Activated CD4-positive, alpha-beta T cell treated with anti-CD3 and anti-CD28 coated beads, Interleukin-2, amount 50 U/mL, for 48 hours (primary cell): Measurements from ENCODE around the gene KTN1.

Source experiments
- DNase-seq, 2 experiments: peaks; one replicate each; pipeline ENCODE4 v3.0.0-alpha.2; 2020

Gene KTN1

DNA sequence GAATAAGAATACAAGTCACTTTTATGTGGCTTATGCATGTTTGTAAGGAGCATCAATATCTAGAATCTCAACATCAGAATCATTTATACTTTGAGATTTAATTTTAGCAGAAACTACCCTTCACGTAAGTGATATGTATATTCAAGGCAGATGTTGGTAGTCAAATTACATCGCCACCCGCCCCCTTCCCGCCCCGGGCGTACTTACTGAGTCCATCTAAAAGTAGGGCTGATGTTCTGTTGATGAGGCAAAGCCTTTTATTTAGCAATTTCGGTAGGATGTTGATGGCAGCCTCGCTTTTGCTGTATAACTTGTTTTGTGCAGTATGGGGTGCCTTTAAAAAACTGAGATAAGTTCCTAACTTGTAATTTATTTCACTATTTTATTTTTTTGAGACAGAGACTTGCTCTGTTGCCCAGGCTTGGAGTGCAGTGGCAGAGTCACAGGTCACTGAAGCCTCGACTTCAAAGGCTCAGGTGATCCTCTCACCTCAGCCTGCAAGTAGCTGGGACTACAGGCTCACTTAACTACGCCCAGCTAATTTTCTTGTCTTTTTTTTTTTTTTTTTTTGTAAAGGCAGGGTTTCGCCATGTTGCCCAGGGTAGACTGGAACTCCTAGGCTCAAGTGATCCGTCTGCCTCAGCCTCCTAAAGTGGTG is 30.8 kb downstream of the KTN1 start:
- no peak for DNase-seq

DNA sequence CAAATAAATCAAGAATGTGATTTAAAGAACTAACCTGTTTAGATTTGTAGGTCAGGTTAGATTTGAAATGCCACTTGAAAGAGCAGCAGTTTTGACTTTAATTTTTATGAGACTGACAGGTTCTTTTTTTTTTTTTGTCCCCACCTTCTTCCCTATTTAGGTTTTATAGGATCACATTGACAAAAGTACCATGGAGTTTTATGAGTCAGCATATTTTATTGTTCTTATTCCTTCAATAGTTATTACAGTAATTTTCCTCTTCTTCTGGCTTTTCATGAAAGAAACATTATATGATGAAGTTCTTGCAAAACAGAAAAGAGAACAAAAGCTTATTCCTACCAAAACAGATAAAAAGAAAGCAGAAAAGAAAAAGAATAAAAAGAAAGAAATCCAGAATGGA is 31.9 kb downstream of the KTN1 start:
- no peak for DNase-seq

DNA sequence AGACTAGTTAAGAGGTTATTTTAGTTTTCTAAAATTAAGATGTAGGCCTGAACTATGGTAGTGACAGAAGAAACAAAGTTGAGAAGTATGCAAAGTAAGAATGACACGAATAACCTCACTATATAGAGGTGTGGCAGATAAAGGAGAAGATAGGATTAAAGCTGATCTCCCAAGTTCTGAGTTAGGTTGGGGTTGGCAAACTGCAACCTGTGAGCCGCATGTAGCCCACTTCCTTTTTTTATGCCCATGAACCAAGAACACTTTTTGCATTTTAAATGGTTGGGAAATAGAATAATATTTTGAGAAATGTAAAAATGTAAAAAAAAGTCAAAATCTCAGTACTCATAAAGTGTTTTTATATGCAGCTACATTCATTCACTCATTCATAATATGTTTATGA is 34.3 kb downstream of the KTN1 start:
- DNase-seq: no peak

DNA sequence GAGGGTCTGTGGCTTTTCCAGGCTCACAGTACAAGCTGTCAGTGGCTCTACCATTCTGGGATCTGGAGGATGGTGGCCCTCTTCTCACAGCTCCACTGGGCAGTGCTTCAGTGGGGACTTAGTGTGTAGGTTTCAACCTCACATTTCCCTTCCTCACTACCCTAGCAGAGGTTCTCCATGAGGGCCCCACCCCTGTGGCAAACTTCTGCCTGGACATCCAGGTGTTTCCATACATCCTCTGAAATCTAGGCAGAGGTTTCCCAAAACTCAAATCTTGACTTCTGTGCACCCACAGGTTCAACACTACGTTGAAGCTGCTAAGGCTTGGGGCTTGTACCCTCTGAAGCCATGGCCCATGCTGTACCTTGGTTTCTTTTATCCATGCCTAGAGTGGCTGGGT is 40.3 kb downstream of the KTN1 start:
- DNase-seq: no peak

DNA sequence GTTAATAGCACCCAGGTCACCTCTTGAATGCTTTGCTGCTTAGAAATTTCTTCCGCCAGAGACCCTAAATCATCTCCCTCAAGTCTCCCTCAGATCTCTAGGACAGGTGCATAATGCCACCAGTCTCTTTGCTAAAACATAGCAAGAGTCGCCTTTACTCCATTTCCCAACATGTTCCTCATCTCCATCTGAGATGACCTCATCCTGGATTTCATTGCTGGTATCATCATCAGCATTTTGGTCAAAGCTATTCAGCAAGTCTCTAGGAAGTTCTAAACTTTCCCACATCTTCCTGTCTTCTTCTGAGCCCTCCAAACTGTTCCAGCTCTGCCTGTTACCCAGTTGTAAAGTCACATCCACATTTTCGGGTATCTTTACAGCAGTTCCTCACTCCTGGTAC is 41.0 kb downstream of the KTN1 start:
- DNase-seq: no peak

DNA sequence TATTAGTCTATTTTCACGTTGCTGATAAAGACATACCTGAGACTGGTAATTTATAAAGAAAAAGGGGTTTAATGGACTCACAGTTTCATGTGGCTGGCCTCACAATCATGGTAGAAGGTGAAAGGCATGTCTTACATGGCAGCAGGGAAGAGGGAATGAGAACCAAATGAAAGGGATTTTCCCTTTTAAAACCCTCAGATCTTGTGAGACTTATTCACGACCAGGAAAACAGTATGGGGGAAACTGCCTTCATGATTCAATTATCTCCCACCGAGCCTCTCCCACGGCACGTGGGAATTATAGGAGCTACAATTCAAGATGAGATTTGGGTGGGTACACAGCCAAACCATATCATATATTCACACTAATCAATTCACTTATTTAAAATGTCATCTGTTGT is 41.4 kb downstream of the KTN1 start:
- no peak for DNase-seq

DNA sequence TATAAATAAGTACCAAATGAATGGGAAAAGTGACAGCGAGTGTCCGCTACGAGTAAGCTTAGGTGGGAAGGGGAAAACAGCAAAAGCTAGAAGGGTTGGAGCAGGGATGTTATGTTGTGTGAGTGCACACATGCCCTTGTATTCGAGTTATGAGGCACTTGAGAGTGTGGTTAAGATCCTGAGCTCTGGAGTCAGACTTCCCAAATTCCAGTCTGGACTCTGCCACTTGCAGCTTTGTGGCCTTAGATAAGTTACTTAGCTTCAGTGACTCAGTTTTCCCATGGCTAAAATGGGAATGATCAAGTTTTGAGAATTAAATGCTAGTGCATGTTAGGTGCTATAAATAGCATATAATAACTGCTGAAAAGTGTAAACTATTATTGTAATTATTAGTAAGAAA is 44.9 kb downstream of the KTN1 start:
- no peak for DNase-seq

DNA sequence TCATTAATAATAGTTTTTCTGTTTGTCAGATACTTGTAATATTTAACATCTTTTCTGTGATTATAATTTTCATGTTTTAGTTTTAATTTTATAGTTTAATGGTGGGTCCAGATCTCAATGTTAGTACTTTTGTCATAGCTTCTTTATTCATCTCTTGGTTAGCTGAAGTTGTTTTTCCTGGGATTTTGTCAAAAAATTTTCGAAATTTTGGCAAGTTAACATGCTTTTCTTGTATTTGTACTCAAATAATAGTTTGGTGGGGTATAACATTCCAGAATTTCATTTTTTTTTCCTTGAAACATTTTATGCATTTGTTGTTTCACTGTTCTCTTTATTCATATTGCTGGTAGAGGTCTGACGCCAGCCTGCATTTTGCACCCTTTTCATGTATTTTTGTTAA is 45.5 kb downstream of the KTN1 start:
- DNase-seq: no peak

DNA sequence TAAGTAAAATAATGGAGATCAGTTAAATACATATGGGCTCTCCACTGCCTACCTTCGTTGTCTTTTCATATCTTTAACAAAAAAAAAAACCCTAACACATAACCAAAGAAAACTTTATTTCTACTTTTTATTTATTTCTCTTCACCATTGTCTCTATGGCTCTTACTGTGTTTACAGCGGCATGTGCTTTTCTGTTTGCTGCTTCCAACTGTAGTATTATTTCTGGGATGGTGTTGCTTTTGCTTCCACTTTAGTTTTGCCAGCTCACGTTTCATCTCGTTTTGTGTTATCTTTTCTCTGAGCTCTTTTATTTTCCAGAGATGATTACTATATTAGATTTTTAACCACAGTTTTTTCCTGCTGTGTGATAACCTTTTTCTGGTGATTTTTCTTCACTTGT is 46.1 kb downstream of the KTN1 start:
- DNase-seq: no peak

DNA sequence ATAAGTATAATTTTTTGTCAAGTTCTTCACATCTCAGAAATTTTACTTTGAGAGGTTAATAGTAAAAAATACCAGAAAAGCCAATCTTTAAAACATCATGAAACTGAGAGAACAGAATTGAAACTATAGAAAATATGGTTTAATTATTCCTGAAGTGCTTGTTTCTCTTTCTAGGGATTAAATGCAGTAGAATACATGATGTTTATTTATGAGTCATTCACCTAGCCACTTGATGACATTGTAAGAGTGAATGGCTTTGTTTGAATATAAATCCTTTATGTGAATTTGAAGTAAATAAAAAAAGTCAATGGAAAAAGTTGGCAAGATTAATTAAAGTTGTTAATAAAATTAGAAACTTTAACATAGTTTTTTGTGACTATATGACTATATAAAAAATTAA is 48.4 kb downstream of the KTN1 start:
- no peak for DNase-seq

DNA sequence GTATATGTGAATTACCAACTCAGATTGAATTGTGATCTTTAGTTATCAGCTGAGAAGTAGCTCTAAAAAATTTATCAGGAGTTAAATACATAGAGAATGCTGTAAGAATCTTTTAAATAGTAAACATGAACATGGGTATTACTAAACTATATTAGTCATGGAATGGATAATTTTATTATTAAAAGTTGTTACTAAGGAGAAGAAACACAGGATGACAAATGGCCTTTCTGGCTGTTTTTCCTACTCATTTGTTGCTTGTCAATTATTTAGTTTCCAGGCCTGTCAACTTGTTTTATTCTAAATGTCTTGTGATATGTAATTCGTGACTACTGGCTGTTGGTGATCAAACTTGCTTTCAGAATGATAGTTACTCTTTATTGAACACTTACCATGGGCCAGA is 58.7 kb downstream of the KTN1 start:
- DNase-seq: no peak

DNA sequence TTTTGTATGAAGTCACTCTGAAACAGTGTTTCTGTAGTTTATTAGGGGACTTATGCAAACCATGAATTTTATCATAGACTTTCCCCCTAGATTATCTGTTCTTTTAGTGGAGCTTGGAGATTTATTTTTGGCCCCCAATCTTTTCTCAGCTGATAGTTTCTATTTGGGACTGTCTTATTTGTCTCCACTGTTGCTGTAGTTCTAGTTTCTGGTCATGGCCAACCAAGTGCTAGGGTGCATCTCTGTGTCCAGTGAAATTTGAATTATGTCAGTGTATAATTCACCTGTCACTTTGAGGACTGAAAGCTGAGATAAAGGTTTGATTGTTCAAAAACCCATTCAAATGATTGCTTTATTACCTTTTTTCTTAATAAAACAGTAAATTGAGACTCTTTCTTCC is 61.3 kb downstream of the KTN1 start:
- DNase-seq: no peak

DNA sequence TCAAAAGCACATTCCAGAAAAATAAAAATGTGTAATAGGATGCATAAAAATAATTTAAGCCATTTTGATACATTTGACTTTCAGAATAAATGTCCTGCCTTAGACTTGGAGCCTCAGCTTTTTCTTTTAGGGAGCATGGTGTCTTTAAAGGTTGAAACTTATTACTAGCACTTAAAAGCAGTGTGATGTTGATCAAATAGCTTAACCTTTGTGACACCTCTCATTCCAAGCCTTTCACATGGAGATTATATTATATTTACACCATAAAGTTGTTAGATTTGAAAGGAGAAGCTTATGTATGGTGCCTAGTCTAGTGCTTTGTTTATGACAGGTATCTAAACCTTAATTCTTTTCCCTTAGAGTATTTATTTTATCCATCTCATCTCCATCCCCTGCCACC is 61.9 kb downstream of the KTN1 start:
- no peak for DNase-seq

DNA sequence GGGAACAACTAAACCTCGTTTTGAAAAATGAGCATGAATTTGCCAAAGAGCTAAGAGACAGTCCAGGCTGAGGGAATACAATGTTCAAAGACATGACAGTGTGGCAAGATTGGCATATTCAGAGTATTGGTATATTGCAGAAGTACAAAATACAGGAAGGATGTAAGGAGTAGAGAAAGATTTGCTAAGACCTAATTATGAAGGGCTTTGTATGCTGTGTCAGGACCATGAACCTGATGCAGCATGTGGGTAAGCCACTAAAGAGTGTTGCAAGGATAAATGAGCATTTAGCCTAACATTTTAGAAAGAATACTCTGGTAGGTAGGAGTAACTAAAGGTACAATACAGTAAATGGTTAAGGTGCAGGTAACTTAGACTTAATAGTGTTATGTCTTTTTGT is 65.1 kb downstream of the KTN1 start:
- DNase-seq: no peak

DNA sequence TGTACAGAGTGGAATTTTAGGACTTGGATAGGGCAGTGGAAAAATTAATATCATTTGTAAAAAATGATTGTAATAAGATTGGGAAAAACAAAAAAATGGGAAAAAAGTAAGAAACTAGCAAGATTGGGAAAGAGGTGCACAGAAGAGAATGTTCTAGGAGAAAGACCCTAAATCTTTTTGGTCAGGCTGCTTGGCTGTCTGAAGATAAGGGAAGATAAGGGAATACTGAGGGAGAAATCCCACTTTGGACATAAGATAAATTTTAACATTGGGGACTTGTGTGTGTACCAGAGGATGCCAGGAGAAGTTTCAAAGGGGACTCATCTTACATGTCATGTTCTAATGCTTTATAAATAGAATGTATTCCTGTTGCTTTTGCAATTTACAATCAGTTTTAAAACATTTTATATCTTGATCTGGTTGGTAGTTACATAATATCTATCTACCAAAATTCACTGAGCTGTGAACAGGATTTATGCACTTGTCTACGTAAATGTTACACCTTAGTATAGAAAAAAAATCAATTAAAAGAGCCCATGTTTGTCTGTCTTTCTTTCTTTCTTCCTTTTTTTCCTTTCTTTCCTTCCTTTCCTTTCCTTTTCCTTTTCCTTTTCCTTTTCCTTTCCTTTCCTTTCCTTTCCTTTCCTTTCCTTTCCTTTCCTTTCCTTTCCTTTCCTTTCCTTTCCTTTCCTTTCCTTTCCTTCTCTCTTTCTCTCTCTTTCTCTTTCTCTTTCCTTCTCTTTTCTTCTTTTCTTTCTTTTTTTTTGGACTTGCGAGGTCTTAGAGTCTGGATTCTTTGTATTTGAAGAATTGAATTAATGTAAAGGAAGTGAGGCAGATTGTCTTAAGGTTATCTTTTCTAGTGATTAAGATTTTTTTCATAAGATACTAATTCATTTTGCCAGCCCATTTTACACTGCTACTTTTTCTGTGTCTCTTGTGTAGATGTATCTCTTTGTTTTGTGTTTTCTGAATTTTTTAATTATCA is 66.1 kb downstream of the KTN1 start:
- DNase-seq: no peak

DNA sequence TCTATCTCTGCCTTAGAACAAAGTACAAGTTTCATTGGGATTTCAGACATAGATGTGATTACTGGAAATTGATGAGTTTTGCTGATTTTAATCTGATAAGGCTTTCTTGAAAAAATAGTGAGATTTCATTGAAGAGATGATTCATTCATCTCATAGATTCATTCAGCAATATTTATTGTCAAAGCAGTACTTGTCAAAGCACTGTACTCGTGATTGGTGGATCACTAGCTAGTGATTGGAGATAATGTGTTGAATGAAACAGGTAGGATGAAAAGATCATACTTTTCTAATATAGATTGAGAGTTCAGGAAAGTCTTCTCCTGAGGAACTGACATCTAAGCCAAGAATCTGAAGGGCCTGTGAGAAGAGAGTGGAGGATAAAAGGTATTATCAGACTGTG is 71.0 kb downstream of the KTN1 start:
- no peak for DNase-seq

DNA sequence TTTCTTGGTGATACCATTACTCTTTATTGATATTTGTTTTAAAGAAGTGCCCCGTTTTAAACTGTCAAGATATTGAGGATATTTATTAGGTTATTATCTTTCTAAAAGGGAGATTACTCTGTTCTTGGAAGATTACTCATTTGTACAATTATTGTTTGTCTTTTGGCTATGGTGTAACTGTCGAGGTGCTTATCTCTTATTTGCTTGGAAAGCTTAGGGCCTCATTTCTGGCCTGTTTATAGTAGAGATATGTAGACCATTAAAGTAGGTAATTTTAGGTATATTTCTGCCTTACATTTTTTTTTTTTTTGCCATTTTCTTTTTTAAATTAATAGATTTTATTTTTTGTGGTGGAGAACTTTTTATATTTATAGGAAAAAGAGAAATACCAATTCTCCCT is 74.2 kb downstream of the KTN1 start:
- no peak for DNase-seq

DNA sequence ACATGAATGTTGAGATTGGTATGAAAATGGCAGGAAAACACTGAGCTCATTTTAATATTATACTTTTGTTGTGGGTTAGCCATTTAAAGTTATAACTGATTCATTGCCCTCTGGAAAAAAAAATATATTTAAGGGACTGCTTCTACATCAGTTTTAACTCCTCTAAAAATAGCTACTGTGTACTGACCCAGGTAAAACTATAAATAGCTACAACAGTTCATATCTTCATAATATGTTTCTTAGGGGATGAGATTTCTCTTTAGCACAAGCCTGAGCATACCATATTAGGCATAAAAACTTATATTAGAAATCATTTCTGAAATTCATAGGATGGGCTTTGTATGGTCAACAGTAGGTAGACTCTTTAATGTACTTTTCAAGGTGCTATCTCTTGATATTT is 81.0 kb downstream of the KTN1 start:
- no peak for DNase-seq

DNA sequence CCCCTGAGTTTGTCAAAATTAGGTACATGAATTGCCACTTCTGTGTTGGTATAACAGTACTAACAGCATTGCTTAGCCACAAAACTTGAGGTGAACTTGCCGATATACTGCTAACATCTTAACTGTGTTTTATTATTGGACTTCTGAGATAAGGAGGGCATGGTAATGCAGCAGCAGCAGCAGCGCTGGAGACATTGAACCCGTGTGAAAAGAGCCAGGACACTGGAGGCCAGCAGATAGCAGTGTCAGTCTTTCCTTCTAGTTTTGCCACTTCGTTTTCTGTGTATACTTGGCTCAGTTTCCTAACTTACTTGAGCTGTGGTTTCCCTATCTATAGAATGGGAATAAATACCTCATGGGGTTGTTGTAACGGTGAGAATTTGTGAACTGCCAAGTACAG is 82.7 kb downstream of the KTN1 start:
- no peak for DNase-seq

DNA sequence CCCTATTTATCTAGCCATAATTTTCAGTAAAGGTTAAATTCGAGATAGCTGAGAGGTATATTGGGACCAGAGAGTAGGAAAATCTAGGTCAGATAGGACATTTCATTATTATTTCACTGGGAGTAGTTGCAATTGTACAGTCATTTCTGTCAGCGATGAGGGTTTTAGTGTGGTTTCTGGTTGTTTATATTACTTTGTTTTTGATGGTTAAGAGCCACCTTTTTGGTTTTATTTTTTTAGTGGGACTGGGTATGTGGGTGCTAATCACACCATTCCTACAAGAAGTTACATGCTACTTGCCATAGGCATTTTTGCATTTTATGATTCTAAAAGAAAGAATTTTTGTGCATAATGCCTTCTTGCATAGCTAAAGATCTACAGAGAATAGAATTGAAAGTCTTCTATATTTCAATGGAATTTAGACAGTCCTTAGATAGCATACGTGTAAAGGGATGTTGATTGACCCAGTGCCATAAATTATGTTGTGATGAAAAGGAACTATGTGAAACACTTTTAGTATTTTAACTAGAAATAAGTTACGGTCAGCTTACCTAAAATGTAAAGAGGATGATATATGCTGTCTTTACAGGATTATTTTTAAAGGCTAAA is 85.2 kb downstream of the KTN1 start:
- no peak for DNase-seq

DNA sequence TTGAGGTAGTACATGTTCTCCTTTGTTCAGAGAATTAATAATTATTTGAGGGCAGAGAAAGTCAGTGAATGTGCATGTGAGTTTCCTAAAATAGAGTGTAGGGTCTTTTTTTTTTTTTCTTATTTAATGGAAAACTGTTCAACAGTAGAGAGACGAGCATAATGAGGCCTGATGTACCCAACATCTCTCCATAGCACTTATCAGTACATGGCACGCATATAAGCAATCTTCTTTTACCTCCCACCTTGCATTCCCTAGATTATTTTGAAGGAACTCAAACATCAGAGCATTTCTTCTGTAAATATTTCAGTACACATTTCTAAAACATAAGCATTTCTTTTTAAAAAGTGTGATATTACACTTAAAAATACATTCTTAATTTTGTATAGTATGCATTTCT is 87.8 kb downstream of the KTN1 start:
- no peak for DNase-seq

DNA sequence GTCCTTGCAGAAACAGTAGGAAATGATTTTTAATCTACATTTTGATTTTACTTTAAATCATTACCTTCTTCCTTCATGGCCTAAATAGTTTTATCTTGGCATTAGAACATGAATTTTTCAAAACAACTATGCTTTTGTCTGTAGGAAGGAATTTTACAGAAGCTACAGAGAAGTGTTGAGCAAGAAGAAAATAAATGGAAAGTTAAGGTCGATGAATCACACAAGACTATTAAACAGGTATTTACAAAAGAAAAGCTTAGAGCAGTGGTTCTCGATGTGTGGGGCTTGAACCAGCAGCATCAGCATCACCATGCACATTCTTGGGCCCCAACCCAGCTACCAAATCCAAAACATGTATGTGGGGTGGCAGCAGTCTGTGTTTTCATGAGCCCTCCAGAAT is 91.6 kb downstream of the KTN1 start:
- DNase-seq: no peak

DNA sequence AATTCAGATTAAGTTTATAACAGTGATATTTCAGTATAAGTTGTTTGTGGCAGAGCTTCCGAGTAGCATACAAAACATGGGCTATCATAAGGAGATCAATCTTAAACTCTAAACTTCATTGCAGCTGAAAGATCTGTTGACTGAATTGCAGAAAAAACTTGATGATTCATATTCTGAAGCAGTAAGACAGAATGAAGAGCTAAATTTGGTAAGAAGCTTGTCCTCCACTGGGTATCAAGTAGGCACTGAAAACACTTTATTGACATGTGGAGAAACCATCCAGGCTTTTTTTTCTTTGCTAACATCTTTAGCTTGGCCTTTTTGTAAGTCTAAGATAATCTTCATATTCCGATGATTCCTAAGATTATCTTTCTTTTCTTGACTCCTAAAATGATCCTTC is 93.0 kb downstream of the KTN1 start:
- DNase-seq: no peak

DNA sequence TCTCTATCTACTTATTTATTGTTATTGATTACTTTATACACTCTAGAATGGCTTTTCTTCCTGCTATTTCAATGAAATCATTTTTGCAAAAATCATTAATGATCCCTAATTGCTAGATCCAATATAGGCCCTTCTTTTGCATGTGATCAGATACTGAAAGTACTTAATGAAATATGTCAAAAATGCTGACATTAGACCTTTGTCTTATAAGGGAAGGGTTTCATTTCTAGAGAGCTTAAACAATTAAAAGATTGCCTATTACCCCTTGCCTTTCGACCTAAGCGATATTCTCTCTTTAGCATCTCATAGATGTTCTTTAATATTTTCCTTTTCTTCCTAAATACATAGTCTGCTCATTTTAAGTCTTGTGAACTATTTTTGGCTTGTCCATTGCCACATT is 101.1 kb downstream of the KTN1 start:
- no peak for DNase-seq
